HG02840 (cell line): Measurements from ENCODE around the gene SLC26A9.

Experiments used
- ATAC-seq: cut with Tn5 transposase; IDR thresholded peaks from one replicate; pipeline ENCODE4 v1.9.1; 2021; ENCODE audit warnings: mild to moderate bottlenecking, moderate library complexity, moderate number of reproducible peaks; ENCODE audit not compliant: unreplicated experiment, low FRiP score

SLC26A9 gene

DNA sequence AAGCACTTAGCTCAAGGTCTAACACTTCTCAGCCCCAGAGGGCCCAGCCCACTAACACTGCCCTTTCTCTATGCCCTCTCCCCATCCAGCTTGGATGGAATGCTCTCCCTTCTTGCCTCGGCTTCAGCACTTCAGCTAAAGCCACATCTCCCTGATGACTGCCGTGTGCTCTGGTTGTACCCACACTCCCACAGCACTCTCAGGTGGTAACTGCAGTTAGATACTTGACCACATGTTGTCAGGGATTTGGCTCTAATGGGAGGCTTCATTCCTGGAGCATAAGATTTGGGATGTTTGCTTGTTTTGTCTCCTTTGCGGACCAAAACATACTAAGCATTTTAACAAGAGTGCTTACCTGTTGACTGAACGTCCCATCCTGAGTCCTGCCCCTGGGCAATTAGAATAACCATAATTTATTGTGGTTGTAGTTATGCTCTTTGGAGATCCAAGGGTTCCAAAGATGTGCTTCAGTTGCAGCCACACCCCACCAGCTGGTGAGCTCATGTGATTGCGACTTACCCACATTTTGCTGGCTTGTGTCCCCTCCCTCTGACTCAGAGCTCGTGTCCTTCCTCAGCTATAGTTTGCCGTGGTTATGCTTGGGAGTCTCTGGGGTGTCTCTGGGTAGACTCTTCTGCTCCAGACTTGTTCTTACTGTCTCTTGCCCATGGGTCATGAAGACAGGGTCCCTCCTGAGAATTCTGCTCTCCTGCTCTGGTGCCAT lies 7.7 kb upstream of the SLC26A9 start:
- no peak for ATAC-seq

GRCh38 chr1:205950280-205950679 lies 7.0 kb upstream of the SLC26A9 start:
- no peak for ATAC-seq

- no peak for ATAC-seq
Observed at GRCh38 chr1:205949753-205950152, 6.5 kb upstream of the SLC26A9 start.

DNA sequence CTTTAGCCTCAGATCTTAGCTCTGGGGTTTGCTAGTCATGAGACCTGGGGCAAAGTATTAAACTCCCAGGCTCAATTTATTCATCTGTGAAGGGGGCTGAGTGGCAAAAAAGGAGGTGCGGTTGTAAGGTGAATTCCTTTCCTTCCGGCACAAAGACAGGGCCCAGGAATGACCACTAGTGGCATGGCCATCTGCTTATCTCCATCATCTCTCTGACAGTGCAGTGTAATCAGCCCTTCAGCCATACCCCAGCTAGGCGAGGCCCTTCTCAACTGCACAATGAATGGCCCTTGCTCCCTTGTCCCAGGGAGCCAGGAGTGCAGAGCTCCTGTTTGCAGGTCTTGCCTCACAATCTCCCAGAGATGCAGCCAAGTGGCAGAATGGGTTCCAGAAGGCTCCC lies 5.6 kb upstream of the SLC26A9 start:
- ATAC-seq, result no peak

DNA sequence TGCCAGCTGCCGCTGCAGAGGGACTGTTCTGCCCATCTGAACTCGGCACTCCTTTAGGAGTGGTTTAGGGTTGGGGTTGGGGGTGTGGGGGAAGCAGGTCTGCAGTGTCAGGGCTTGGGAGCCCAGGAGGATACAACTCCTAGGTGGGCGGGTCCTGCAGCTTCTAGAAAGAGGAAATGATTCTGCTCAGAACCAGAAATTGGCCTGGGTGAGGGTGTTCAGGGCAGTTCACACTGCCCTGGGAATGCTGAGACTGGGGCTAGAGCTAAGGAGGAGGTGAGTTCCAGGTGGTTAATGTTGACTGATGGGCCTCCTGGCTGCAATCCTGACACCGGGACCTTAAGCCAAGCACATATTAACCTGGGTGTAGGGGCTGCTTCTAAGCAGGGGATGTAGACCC lies 4.8 kb upstream of the SLC26A9 start:
- no peak for ATAC-seq

DNA sequence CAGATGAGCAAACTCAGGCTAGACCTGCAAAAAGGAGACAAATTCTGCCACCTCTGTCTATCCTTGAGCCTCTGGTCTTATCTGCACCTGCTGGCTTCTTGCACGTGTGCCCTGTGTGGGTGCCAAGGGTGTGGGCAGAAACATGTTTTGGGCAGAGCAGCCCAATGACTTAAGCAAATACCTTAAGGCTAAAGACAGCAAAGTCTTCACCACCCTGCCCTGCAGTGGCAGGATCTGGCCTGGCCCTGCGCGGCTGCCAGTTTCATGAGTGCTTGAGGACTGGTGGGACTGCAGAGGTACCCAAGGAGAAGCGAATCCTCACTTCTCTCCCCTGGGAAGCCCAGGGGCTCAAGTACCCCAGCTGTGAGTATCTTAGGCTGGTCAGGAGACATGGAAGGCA lies 3.8 kb upstream of the SLC26A9 start:
- no peak for ATAC-seq

GRCh38 chr1:205945069-205945468 lies 1.8 kb upstream of the SLC26A9 start:
- ATAC-seq, result no peak

DNA sequence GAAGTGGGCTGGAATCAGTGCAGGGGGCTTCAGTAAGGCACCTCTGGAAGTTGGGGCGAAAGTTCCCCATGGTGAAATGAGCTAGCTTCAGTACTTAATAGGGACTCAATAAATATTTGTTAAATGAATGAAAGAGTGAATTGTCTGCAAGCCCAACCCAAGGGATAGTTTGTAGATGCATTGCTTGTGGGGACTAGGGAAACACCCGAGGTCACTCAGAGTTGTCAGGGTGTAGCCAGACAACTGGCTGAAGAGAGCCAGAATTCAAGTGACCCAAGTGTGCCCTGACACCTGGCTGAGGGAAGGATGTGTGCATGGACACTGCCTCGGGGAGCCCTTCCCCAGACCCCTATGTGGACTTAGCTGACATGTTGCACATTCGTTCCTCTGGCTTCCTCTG lies 1.3 kb upstream of the SLC26A9 start:
- ATAC-seq, result no peak

- no peak for ATAC-seq
Observed at GRCh38 chr1:205942631-205943159, 561 bp downstream of the SLC26A9 start.

GRCh38 chr1:205940710-205941109 lies 2.5 kb downstream of the SLC26A9 start:
- no peak for ATAC-seq

- no peak for ATAC-seq
Observed at GRCh38 chr1:205939690-205940330, 3.4 kb downstream of the SLC26A9 start.

- ATAC-seq, result no peak
Observed at GRCh38 chr1:205938682-205939081, 4.6 kb downstream of the SLC26A9 start.

DNA sequence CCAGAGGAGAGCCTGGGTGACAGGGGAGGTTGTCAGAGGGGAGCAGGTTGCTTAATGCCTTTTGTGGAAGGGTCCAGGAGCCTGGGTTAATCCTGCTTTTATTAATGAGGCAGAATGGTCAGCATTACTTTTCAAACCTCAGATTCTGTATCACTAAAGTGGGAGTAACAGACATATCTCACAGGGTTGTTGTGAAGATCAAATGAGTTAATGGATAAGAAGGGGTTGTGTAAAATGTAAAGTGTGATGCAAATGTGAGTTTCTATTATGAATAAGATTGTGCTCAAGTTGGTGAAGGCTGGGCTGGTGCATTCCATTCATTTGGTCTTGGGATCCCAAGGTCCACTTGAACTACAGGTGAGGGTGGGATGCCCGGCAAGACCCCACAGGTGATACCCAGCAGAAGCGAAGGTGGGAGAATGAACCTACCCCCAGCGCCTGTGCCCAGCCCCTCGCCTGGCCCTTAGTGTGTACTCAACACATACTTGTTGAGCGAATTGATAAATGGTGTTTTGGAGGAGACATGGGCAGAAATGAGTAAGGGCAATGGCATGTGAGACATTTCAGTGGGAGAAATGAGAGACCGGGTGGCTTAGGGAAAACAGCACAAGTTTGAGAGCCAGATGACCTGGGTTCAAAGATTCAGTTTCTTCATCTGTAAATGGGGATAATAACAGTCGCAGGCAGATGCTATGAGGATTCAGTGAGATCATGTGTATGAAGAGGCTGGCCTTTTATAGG lies 6.2 kb downstream of the SLC26A9 start:
- no peak for ATAC-seq

DNA sequence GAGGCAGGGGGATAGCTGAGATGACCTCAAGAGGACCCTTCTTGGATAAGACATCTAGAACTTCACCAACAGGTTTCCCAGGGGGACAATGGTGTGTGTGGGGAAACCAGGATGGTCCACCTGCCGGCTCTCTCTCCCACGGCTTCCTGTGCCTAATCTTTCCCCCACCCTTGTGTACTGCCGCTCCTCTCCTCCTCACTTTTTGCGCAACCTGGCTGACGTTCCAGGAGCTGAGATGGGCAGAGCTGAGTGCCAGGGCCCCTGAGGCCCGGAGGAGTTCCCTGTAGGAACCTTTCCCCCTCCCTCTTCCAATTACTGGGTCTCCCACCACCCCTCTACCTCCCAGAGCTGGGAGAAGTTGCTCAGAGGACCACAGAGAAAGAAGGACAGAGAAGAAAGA lies 6.9 kb downstream of the SLC26A9 start:
- ATAC-seq, result no peak

GRCh38 chr1:205935869-205936268 lies 7.4 kb downstream of the SLC26A9 start:
- ATAC-seq, result no peak

GRCh38 chr1:205934788-205935187 lies 8.5 kb downstream of the SLC26A9 start:
- ATAC-seq, result no peak

DNA sequence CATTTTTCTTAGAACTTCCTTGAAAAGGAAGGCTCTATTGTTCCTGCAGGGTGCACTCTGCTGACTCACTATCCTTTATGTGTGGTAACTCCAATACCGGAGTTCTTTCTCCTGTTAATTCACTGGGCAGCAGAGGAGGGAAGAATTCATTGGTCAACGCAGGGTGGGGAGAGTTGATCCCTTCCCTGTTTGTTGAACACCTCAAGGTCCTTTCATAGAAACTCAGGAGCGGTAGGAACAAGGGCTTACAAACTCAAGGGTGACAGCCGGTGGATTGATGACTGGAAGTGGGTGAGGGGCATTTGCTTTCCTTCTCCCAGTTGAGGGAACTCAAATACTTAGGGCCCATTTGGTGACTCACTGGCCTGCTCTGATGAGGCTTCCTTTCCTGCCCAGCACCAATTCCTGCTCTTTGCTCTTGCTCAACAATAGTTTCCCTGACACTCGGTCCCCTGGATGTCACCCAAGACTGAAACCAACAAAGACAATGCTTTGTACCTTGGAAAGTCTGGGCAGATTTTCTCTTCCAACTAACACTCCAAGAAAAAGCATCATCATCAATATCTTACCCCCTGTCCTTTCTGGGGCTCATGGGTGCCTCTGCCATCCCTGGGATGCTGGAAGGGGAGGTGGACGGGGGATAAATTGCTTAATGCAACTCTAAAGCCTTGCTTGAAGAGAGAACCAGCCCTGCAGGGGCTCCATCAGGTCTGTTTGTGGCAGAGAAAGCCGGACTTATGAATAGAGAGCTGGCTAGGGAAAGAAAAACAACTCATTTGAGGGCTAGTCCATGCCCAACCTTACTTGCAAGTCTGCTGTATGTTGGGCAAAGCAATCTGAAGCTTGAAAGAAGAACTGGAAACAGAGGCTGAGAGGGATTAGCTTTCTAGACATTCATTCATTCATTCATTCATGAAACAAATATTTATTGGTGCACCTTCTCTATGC lies 9.3 kb downstream of the SLC26A9 start:
- no peak for ATAC-seq

- ATAC-seq, result no peak
Observed at GRCh38 chr1:205932776-205933175, 10.5 kb downstream of the SLC26A9 start.

DNA sequence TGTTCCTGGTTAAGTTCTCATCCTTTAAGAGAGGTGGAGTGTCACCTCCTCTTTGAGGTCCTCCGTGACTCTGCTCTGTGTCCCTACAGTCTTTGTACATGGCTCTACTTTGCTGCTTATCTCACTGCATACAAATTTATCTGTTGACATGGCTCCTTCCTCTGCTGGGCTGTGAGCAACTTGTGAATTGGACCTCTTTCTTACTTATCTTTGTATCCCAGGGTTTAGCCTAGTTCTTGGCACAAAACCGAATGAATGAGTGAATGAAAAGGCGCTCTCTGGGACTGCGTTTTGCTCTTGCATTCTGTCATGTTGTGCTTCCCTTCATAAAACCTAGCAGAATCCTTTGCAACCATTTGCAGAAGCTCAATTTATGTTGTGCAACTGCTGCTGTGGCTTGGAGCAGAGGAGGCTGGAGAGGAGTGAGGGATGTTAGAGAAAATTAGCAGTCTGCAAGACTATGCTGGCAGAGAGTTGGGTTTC lies 12.4 kb downstream of the SLC26A9 start:
- ATAC-seq, result no peak

DNA sequence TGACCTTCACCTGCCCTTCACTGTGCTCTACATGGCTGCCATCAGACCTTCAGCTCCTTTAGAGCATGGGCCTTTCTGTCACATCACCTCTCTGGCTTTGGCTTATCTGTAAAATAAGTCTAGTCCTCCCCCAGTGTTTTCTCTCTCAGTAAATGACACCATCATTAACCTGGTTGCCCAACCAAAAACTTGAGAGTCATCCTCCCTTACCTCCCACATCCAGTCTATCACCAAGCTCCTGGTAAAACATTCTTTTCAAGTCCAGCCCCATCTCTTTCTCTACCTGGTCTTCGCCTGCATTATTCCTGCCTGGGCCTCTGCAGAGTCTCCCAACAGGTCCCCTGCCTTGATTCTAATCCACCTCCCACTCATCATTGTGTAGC lies 13.1 kb downstream of the SLC26A9 start:
- no peak for ATAC-seq
